Heart left ventricle (tissue), 13 donors: ENCODE results near the gene BCL7B.

Experiments used
- POLR2A ChIP-seq, 2 donors: fragments of 450-650 bp; IDR thresholded peaks; one replicate each; pipeline ENCODE4 v1.6.1; 2017; ENCODE audit warnings: antibody characterized with exemption in 2 of 2, mild to moderate bottlenecking in 2 of 2, moderate library complexity in 2 of 2
- TF ChIP-seq, protein P1 (sequence below), 12 donors: fragments of 200-600 bp; sonication (generic) in 4 of 12; IDR thresholded peaks; one replicate each; pipeline versions ENCODE4 v1.5.0 to v1.8.0; 2018 to 2022; ENCODE audit warnings: antibody characterized with exemption in 12 of 12, mild to moderate bottlenecking in 5 of 12
- donor health status: ischemic (EF 13 %, LVEDD 7.1; RV severe dilation, severe dysfunction).
- donor health status: DM: no; HTN: yes; CAD: no.
- donor health status: DM: no; HTN: no; CAD: no.
- donor health status: ischemic (EF 25% LVEDD 6.9; RV normal size, moderate dysfunction).
- donor health status: ischemic (EF 25% LVEDD 5.7; RV mildly dilated, moderate dysfunction).
- donor health status: ischemic (EF 35%, LVEDD 5.7; RV mildly dilated, moderate dysfunction).
- donor health status: nonischemic (EF 11% LVEDD 7.7; RV severe dilation, severe dysfunction).
- donor health status: DM: yes; HTN: yes; CAD: no.
- donor health status: PGD.
- donor health status: ischemic (EF 29% LVEDD 5.4; RV normal size, mild dysfunction).
- donor health status: nonischemic (EF 23%, LVEDD 6.1; RV moderate dilation, normal function).

DNA sequence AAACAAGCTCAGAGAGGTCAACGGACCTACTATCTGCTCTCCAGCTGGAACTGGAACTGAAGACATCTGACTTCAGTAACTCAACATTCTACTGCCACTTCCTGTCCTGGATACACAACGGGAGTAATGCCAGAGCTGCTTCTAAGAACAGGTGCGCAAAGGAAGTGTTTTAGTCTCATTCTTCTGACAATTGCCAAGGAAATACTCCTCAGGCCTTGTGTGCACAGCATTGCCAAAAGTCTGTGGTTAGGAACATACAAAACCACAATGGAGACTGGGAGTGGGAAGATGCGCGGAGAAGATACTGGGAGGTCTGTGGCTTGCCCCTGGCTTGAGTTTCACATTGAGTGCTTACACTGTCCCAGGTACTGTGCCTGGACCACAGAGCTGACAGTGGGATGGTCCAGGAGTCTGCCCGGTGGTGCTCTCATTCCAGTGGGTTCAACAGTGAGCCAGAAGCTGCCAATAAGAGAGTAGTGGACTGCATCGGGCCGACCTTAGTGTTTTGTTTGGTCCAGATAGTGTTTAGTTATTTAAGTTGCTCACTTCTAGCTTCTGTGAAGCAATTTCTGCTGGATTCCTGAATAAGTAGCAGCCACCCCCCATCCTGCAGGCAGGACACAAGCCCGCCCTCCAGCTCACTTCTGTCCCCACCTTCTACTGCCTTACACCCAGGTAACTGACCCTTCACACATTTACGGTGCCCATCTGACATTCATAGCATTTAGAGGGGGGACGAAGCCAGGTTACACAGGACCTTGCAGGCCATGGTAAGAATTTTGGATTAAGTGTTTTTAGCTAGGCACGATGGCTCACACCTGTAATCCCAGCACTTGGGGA lies 10.6 kb upstream of the BCL7B start:
- TF ChIP-seq, protein P1, sequence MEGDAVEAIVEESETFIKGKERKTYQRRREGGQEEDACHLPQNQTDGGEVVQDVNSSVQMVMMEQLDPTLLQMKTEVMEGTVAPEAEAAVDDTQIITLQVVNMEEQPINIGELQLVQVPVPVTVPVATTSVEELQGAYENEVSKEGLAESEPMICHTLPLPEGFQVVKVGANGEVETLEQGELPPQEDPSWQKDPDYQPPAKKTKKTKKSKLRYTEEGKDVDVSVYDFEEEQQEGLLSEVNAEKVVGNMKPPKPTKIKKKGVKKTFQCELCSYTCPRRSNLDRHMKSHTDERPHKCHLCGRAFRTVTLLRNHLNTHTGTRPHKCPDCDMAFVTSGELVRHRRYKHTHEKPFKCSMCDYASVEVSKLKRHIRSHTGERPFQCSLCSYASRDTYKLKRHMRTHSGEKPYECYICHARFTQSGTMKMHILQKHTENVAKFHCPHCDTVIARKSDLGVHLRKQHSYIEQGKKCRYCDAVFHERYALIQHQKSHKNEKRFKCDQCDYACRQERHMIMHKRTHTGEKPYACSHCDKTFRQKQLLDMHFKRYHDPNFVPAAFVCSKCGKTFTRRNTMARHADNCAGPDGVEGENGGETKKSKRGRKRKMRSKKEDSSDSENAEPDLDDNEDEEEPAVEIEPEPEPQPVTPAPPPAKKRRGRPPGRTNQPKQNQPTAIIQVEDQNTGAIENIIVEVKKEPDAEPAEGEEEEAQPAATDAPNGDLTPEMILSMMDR (IDR thresholded peaks at IDR 0.05), result no peak
- no peak for TF ChIP-seq POLR2A (IDR thresholded peaks at IDR 0.05)
